ENCODE data around the gene CYP2E1. TPM values are rescaled to one million over a fixed set of nuclear protein-coding genes. Genes with fewer than 3 reads are reported as not detected.
"Not testable (repeated sequence)": the region's sequence is repeated elsewhere in the genome, so short reads cannot be mapped to it uniquely, and the experiment has no call there.

CYP2E1 gene
- total RNA-seq, 1 donor from 2014 or later = 0.69 TPM

- no peak for DNase-seq
These were observed 1.8 kb downstream of the CYP2E1 start for GRCh38 chr10:133528845-133529575.

- DNase-seq = no peak
These were observed 2.4 kb downstream of the CYP2E1 start for GRCh38 chr10:133529576-133529946.

- no peak for DNase-seq
These were observed 3.3 kb downstream of the CYP2E1 start for GRCh38 chr10:133530506-133530905.

- no peak for DNase-seq
These were observed 5.7 kb downstream of the CYP2E1 start for GRCh38 chr10:133532871-133533270.

- no peak for DNase-seq
These were observed 7.3 kb downstream of the CYP2E1 start for GRCh38 chr10:133534417-133534816.

- DNase-seq = no peak
These were observed 9.0 kb downstream of the CYP2E1 start for GRCh38 chr10:133536198-133536597.

GRCh38 chr10:133537546-133538545 is 10.7 kb downstream of the CYP2E1 start:
- DNase-seq = no peak

GRCh38 chr10:133541441-133541975 is 14.3 kb downstream of the CYP2E1 start:
- not testable (repeated sequence) for DNase-seq

GRCh38 chr10:133544506-133544905 is 17.3 kb downstream of the CYP2E1 start:
- no peak for DNase-seq

GRCh38 chr10:133554600-133554999 is 27.4 kb downstream of the CYP2E1 start:
- DNase-seq = no peak

GRCh38 chr10:133555521-133555920 is 28.4 kb downstream of the CYP2E1 start:
- no peak for DNase-seq

GRCh38 chr10:133557381-133557780 is 30.2 kb downstream of the CYP2E1 start:
- DNase-seq = no peak

- no peak for DNase-seq
These were observed 32.1 kb downstream of the CYP2E1 start for GRCh38 chr10:133559216-133559615.

- no peak for DNase-seq
These were observed 37.7 kb downstream of the CYP2E1 start for GRCh38 chr10:133564816-133565215.

- no peak for DNase-seq
These were observed 38.5 kb downstream of the CYP2E1 start, which contains the start of gene SYCE1 for GRCh38 chr10:133565441-133566294. SYCE1 (minus strand) TSS chr10:133565583; CDS start chr10:133565529, 54 bp downstream.

GRCh38 chr10:133567119-133567518 is 40.0 kb downstream of the CYP2E1 start:
- no peak for DNase-seq

GRCh38 chr10:133567609-133568286 is 40.6 kb downstream of the CYP2E1 start:
- DNase-seq = no peak

GRCh38 chr10:133568287-133568614 is 41.1 kb downstream of the CYP2E1 start:
- no peak for DNase-seq

GRCh38 chr10:133568831-133569527 is 41.8 kb downstream of the CYP2E1 start:
- DNase-seq = not testable (repeated sequence)

- not testable (repeated sequence) for DNase-seq
These were observed 42.6 kb downstream of the CYP2E1 start for GRCh38 chr10:133569801-133570200.

GRCh38 chr10:133572055-133572454 is 44.9 kb downstream of the CYP2E1 start:
- not testable (repeated sequence) for DNase-seq
